Suprapubic skin (tissue), 4 donors: ENCODE measurements around the gene NUDT3. TPM values are rescaled to one million over a fixed set of nuclear protein-coding genes. Genes with fewer than 3 reads are reported as not detected.
A peak's percentile ranks its signal among the peaks of the same experiment; 100 is the strongest.
"Not testable (repeated sequence)": the region's sequence is repeated elsewhere in the genome, so short reads cannot be mapped to it uniquely, and the experiment has no call there.

Source experiments
- DNase-seq, 2 donors: peaks; one replicate each; pipeline ENCODE4 v3.0.0-alpha.2; 2019; ENCODE audit warnings: low spot score in 2 of 2
- H3K27ac ChIP-seq: fragments of 200-600 bp; sonication (generic); one replicate; pipeline ENCODE4 v1.5.1; 2019
- H3K27me3 ChIP-seq: fragments of 200-600 bp; sonication (generic); one replicate; pipeline ENCODE4 v1.5.1; 2019
- H3K36me3 ChIP-seq: fragments of 200-600 bp; sonication (generic); one replicate; pipeline ENCODE4 v1.5.1; 2019
- H3K4me1 ChIP-seq: fragments of 200-600 bp; sonication (generic); one replicate; pipeline ENCODE4 v1.5.1; 2019
- H3K4me3 ChIP-seq: fragments of 200-600 bp; sonication (generic); one replicate; pipeline ENCODE4 v1.5.1; 2019; ENCODE audit warnings: mild to moderate bottlenecking
- H3K9me3 ChIP-seq: fragments of 200-600 bp; sonication (generic); one replicate; pipeline ENCODE4 v1.5.1; 2019
- CTCF ChIP-seq, 2 donors: fragments of 200-600 bp in 1 of 2; fragments of 450-650 bp in 1 of 2; sonication (generic) in 1 of 2; IDR thresholded peaks; one replicate each; pipeline ENCODE4 v1.5.1; 2016 to 2019; ENCODE audit warnings: antibody characterized with exemption in 2 of 2, mild to moderate bottlenecking in 1 of 2, moderate library complexity in 1 of 2
- EP300 ChIP-seq: sonication (generic); formaldehyde crosslinking; IDR thresholded peaks from one replicate; pipeline ENCODE4 v1.6.1; 2017; ENCODE audit warnings: antibody characterized with exemption
- POLR2A ChIP-seq, 2 donors: fragments of 450-650 bp; IDR thresholded peaks; one replicate each; pipeline ENCODE4 v1.6.1; 2017; ENCODE audit warnings: antibody characterized with exemption in 2 of 2, mild to moderate bottlenecking in 2 of 2, moderate library complexity in 2 of 2
- POLR2AphosphoS5 ChIP-seq, 3 donors: sonication (generic); formaldehyde crosslinking; IDR thresholded peaks; one replicate each; pipeline ENCODE4 v1.6.1; 2017; ENCODE audit warnings: antibody characterized with exemption in 3 of 3
- WGBS: methylation state at CpG from one replicate; pipeline ENCODE4 v1.1.5; 2018; 5-methylcytosine and 5-hydroxymethylcytosine counted together
- total RNA-seq, 4 donors: library from RNA; depleted of rRNA; stranded (reverse); fragments of >200 nt; gene quantifications; one replicate each; pipeline ENCODE4 v1.1.0, GENCODE V29; 2016

The NUDT3 gene
- total RNA-seq, 4 donors from 2014 or later: 23.2 to 34.6 (median 28.0) TPM

DNA sequence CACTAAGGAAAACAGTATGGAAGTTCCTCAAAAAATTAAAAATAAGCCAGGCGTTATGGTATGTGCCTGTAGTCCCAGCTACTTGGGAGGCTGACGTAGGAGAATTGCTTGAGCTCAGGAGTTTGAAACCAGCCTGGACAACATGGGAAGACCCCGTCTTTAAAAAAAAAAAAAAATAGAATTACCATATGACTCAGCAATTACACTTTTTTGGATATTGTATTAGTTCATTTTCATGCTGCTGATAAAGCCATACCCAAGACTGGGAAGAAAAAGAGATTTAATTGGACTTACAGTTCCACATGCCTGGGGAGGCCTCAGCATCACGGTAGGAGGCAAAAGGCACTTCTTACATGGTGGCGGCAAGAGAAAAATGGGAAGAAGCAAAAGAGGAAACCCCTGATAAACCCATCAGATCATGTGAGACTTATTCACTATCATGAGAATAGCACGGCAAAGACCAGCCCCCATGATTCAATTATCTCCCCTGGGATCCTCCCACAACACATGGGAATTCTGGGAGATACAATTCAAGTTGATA lies 132.9 kb downstream of the NUDT3 start:
- TF ChIP-seq CTCF (IDR thresholded peaks at IDR 0.05): no peak
- TF ChIP-seq POLR2A (IDR thresholded peaks at IDR 0.05): no peak
- no peak for TF ChIP-seq POLR2AphosphoS5 (IDR thresholded peaks at IDR 0.05)
- no peak for TF ChIP-seq EP300
- Histone ChIP-seq H3K27ac (no peak overlapping the region), H3K27me3 (no peaks in the 10 kb centered on the region), H3K4me1 (no peaks in the 10 kb centered on the region), H3K9me3 (no peaks in the 10 kb centered on the region), H3K36me3 (no peaks in the 10 kb centered on the region), H3K4me3 (no peak overlapping the region)
- 92% methylated on average over 6 of the region's 6 CpGs for WGBS
- no peak for DNase-seq

DNA sequence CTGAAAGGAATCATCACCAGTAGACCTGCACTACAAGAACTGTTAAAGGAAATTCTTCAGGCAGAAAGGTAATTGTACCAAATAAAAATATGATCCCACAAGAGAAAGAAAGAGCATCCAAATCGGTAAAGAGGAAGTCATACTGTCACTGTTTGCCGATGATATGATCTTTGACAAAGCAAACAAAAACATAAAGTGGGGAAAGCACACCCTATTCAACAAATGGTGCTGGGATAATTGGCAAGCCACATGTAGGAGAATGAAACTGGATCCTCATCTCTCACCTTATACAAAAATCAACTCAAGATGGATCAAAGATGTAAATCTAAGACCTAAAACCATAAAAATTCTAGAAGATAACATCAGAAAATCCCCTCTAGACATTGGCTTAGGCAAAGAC lies 140.1 kb downstream of the NUDT3 start:
- H3K27ac ChIP-seq, H3K27me3 ChIP-seq, H3K36me3 ChIP-seq, DNase-seq, H3K9me3 ChIP-seq, H3K4me3 ChIP-seq: not testable (repeated sequence)
- 68% methylated on average over 2 of the region's 2 CpGs for WGBS
- peaks cover 15% of the 10 kb centered on the region for H3K4me1 ChIP-seq

DNA sequence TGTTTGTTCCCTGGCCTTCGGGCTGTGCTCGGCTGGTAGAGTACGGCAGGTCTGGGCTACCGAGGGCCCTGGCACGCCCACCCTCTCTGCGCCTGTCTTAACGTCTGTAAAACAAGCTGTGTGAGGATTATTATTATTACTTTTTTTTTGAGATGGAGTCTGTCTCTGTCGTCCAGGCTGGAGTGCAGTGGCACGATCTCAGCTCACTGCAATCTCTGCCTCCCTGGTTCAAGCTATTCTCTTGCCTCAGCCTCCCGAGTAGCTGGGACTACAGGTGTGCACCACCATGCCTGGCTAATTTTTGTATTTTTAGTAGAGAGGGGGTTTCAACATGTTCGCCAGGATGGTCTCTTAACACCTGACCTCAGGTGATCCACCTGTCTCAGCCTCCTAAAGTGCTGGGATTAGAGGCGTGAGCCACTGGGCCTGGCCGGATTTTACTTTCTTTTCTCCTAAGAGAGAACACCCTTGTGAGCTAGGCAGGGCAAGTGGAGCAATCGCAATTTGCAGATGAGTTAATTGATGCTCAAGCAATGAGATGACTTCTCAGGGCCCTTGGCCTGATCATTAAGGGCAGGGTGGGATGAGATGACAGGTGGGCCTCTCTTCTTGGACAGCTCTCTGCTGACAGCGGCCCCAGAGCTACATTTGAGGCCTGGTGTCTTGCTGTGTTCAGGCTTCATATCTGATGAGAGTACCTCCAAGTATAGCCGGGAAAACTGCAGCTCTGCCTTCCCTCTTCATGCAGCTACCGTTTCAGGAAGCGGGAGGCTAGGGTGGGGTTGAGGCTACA lies 142.8 kb downstream of the NUDT3 start:
- peaks cover 34% of the 10 kb centered on the region for H3K4me1 ChIP-seq
- TF ChIP-seq CTCF (IDR thresholded peaks at IDR 0.05) (no peak), EP300 (no peak), POLR2AphosphoS5 (IDR thresholded peaks at IDR 0.05) (no peak), POLR2A (IDR thresholded peaks at IDR 0.05) (no peak)

DNA sequence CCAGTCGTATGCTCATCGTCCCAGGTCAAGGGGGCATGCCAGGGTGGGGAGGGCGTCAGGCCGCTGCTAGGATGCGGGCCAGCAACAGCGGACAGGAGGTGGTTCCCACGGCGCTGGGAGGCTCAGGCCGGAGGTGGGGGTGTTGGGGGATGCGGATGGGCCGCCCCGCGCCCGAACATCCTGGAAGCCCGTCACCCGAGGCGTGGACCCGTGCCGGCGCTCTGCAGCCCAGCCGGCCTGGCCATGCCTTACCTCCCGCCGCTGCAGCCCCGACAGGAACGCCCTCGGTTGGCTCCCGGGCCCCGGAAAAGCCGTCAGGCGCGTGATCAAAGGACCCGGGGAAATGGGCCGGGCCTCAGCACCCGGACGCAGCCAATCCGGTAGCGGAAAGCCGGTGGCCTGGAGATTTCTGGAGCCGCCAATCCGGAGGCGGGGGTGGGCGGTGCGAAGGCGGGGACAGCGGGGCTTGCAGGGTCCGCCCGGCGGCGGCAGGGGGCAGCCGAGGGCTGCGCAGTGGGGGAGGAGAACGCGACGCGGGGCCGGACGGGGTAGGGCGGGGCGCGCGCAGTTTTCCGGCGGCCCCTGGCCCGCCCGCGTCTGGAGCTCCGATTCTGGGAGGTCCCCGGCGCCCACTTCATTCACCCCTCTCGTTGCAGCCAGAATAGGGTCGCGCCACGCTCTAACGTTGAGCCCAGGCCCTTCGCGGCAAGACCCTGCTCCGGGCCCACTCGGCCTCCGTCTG lies 143.6 kb downstream of the NUDT3 start, which contains the start of gene SMIM29:
Gene SMIM29 (minus strand): TSS at position 280 of the 742 bp plus-strand sequence. CDS start 1,215 bp downstream, outside the sequence.
- DNase-seq: peak; percentile 98
- peaks cover 6% of the 10 kb centered on the region for H3K36me3 ChIP-seq
- H3K9me3 ChIP-seq: no peaks in the 10 kb centered on the region
- peak within 1 kb of the TSS; percentile 93 for H3K27ac ChIP-seq
- peaks cover 42% of the 10 kb centered on the region for H3K4me1 ChIP-seq
- peak within 1 kb of the TSS; percentile 91 for H3K4me3 ChIP-seq
- TF ChIP-seq EP300 (no peak), POLR2A (IDR thresholded peaks at IDR 0.05) (peak in 1 of 2 donors; percentile 47), CTCF (IDR thresholded peaks at IDR 0.05) (peak; percentile 89 to 99), POLR2AphosphoS5 (IDR thresholded peaks at IDR 0.05) (peak in 1 of 3 donors; percentile 56)
- no peaks in the 10 kb centered on the region for H3K27me3 ChIP-seq
- WGBS: 0% methylated on average over 9 of the region's 79 CpGs

More for the DNA sequence above, 142.8 kb downstream of the NUDT3 start:
- DNase-seq: peak in 1 of 2 donors; percentile 57
- H3K4me3 ChIP-seq: peak overlapping the region; percentile 91
- 39% methylated on average over 17 of the region's 18 CpGs for WGBS
- H3K27ac ChIP-seq: peak overlapping the region; percentile 93
- H3K9me3 ChIP-seq: no peaks in the 10 kb centered on the region
- H3K36me3 ChIP-seq: peaks cover 6% of the 10 kb centered on the region
- H3K27me3 ChIP-seq: no peaks in the 10 kb centered on the region

GRCh38 chr6:34248198-34248726 lies 144.2 kb downstream of the NUDT3 start:
- peak overlapping the region; percentile 91 for H3K4me3 ChIP-seq
- peaks cover 48% of the 10 kb centered on the region for H3K4me1 ChIP-seq
- no peaks in the 10 kb centered on the region for H3K9me3 ChIP-seq
- WGBS: 1% methylated on average over 16 of the region's 17 CpGs
- DNase-seq: peak in 1 of 2 donors; percentile 85
- no peak for TF ChIP-seq CTCF (IDR thresholded peaks at IDR 0.05)
- no peak for TF ChIP-seq POLR2A (IDR thresholded peaks at IDR 0.05)
- TF ChIP-seq EP300: no peak
- no peak for TF ChIP-seq POLR2AphosphoS5 (IDR thresholded peaks at IDR 0.05)
- H3K27me3 ChIP-seq: no peaks in the 10 kb centered on the region
- H3K36me3 ChIP-seq: peaks cover 10% of the 10 kb centered on the region
- H3K27ac ChIP-seq: peak overlapping the region; percentile 93
